ENCODE data around the gene SLC1A2.

DNA sequence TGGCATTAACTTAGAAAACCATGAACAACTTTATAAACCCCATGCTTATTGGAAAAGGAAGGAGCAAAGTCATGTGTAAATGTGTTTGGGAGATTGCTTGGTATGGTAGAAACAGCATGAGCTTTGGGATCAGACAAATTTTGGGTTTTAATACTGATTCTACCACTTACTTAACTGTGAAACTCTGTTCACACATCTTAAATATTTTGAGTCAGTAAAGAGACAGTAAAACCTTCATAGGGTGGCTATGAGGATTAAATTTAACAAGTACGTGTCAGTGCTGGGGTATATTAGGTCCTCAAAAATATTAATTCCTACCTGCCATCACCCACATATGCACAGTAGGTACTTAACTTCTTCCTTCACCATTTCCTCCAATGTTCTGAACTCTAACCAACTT is 183.9 kb downstream of the SLC1A2 start:
- no peak for TF ChIP-seq POLR2A (IDR thresholded peaks at IDR 0.05)
- TF ChIP-seq, protein P1, sequence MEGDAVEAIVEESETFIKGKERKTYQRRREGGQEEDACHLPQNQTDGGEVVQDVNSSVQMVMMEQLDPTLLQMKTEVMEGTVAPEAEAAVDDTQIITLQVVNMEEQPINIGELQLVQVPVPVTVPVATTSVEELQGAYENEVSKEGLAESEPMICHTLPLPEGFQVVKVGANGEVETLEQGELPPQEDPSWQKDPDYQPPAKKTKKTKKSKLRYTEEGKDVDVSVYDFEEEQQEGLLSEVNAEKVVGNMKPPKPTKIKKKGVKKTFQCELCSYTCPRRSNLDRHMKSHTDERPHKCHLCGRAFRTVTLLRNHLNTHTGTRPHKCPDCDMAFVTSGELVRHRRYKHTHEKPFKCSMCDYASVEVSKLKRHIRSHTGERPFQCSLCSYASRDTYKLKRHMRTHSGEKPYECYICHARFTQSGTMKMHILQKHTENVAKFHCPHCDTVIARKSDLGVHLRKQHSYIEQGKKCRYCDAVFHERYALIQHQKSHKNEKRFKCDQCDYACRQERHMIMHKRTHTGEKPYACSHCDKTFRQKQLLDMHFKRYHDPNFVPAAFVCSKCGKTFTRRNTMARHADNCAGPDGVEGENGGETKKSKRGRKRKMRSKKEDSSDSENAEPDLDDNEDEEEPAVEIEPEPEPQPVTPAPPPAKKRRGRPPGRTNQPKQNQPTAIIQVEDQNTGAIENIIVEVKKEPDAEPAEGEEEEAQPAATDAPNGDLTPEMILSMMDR (IDR thresholded peaks at IDR 0.05) = no peak
